Esophagus squamous epithelium (tissue), 5 donors: Measurements from ENCODE around the gene HTR3C. TPM values are rescaled to one million over a fixed set of nuclear protein-coding genes. Genes with fewer than 3 reads are reported as not detected.
"Not testable (repeated sequence)": the region's sequence is repeated elsewhere in the genome, so short reads cannot be mapped to it uniquely, and the experiment has no call there.

Experiments
- DNase-seq: peaks from one replicate; lab custom pipeline; 2025; lab: John Stamatoyannopoulos, UW
- H3K27ac ChIP-seq, 4 donors: fragments of 200-600 bp; sonication (generic); one replicate each; pipeline ENCODE4 v1.5.1; 2016 to 2019; ENCODE audit warnings: mild to moderate bottlenecking in 1 of 4
- H3K27me3 ChIP-seq, 4 donors: fragments of 200-600 bp; sonication (generic); 1 replicate in 3 of 4; 2 replicates in 1 of 4; pipeline versions ENCODE4 v1.5.1 to v1.6.0; 2017 to 2021; ENCODE audit warnings: antibody characterized with exemption in 1 of 4
- H3K36me3 ChIP-seq, 3 donors: fragments of 200-600 bp; sonication (generic); one replicate each; pipeline ENCODE4 v1.5.1; 2016 to 2019
- H3K4me1 ChIP-seq, 3 donors: fragments of 200-600 bp; sonication (generic); one replicate each; pipeline ENCODE4 v1.5.1; 2017 to 2019
- H3K4me3 ChIP-seq, 4 donors: fragments of 200-600 bp; sonication (generic); 1 replicate in 3 of 4; 2 replicates in 1 of 4; pipeline ENCODE4 v1.5.1; 2016 to 2019; ENCODE audit warnings: mild to moderate bottlenecking in 2 of 4, moderate library complexity in 1 of 4
- H3K9me3 ChIP-seq, 3 donors: fragments of 200-600 bp; sonication (generic); one replicate each; pipeline ENCODE4 v1.5.1; 2016 to 2019
- POLR2A ChIP-seq, 4 donors: fragments of 450-650 bp; IDR thresholded peaks; one replicate each; pipeline ENCODE4 v1.6.1; 2017; ENCODE audit warnings: antibody characterized with exemption in 4 of 4, mild to moderate bottlenecking in 4 of 4, moderate library complexity in 3 of 4
- WGBS, 2 donors: methylation state at CpG; one replicate each; pipeline ENCODE4 v1.1.5; 2018; 5-methylcytosine and 5-hydroxymethylcytosine counted together
- intact Hi-C: fragments of 100-400 bp; cut with DNase I; formaldehyde crosslinking; loops from one replicate; pipeline ENCODE4 v1.15.0; 2022
- total RNA-seq, 4 donors: library from RNA; depleted of rRNA; stranded (reverse); fragments of >200 nt; gene quantifications; one replicate each; pipeline ENCODE4 v1.1.0, GENCODE V29; 2016
- TF ChIP-seq, protein P1 (sequence below), 6 experiments: fragments of 450-650 bp in 4 of 6; fragments of 200-600 bp in 2 of 6; sonication (generic) in 2 of 6; IDR thresholded peaks; one replicate each; pipeline ENCODE4 v1.5.1; 2016 to 2019; ENCODE audit warnings: antibody characterized with exemption in 6 of 6, mild to moderate bottlenecking in 4 of 6, moderate library complexity in 4 of 6
- donor health status: DM: yes; HTN: yes; CAD: no.

Gene HTR3C
- total RNA-seq, 4 donors from 2014 or later: not detected

- Histone ChIP-seq H3K36me3 (no peaks in the 10 kb centered on the region), H3K9me3 (no peaks in the 10 kb centered on the region), H3K4me1 (no peaks in the 10 kb centered on the region), H3K27ac (no peak overlapping the region), H3K27me3 (peaks cover 0 to 13% (median 0%) of the 10 kb centered on the region in 4 donors), H3K4me3 (no peak overlapping the region)
- WGBS, 2 donors: 85 to 96% methylated on average over 2 of the region's 2 CpGs
- intact Hi-C loops: no loop called here
- TF ChIP-seq, protein P1, sequence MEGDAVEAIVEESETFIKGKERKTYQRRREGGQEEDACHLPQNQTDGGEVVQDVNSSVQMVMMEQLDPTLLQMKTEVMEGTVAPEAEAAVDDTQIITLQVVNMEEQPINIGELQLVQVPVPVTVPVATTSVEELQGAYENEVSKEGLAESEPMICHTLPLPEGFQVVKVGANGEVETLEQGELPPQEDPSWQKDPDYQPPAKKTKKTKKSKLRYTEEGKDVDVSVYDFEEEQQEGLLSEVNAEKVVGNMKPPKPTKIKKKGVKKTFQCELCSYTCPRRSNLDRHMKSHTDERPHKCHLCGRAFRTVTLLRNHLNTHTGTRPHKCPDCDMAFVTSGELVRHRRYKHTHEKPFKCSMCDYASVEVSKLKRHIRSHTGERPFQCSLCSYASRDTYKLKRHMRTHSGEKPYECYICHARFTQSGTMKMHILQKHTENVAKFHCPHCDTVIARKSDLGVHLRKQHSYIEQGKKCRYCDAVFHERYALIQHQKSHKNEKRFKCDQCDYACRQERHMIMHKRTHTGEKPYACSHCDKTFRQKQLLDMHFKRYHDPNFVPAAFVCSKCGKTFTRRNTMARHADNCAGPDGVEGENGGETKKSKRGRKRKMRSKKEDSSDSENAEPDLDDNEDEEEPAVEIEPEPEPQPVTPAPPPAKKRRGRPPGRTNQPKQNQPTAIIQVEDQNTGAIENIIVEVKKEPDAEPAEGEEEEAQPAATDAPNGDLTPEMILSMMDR (IDR thresholded peaks at IDR 0.05): no peak
- no peak for TF ChIP-seq POLR2A (IDR thresholded peaks at IDR 0.05)
- DNase-seq: no peak
Measured at GRCh38 chr3:184066211-184066610, 13.4 kb downstream of the HTR3C start.

DNA sequence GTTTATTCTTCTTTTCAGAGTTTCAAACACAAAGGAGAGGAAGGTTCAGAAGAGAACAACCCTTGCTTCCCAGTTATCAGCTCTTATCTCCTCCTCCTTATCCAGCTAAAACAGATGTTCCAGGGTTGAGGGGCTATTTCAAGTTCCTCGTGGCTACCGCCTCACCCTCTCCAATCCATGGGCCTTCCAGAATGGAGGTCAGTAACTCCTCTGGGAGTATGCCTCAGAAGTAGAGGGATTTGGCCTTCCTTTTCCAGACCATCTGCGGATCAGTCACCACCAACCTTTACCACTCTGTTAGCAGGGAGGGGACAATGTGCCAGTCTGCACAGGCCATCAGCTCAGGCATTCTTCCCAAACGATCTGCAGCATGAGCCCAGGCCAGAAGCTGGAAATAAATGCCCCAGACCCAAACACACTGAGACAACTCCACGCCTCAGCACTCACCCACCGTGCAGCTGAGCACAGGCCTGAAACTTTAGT, 14.8 kb downstream of the HTR3C start:
- TF ChIP-seq, protein P1 (IDR thresholded peaks at IDR 0.05): no peak
- no peak for TF ChIP-seq POLR2A (IDR thresholded peaks at IDR 0.05)
- Histone ChIP-seq H3K27me3 (peaks cover 0 to 13% (median 0%) of the 10 kb centered on the region in 4 donors), H3K27ac (no peak overlapping the region), H3K4me1 (no peaks in the 10 kb centered on the region), H3K9me3 (no peaks in the 10 kb centered on the region), H3K36me3 (no peaks in the 10 kb centered on the region), H3K4me3 (no peak overlapping the region)
- WGBS, 2 donors: 60 to 80% methylated on average over 5 to 6 of the region's 6 CpGs
- intact Hi-C loops: no loop called here
- no peak for DNase-seq

DNA sequence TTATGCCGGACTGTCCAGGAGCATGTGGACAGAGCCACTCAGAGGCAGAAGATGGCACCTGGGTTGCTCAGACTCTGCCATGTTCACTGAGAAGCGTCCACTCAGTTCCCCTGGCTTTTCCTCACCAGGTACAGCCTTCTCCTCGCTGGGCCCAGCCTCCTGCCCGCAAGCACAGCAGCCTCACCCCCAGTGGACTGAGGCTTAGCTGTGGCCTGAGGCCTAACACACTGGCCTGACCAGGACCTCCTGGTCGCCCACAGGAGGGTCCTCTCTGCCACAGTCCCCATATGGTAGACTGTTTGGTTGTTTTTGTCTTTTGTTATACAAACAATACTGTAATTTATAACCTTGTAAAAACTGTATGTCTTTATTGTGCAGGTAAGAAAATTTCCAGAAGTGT, 15.5 kb downstream of the HTR3C start:
- no peak for DNase-seq
- intact Hi-C loops: no loop called here
- Histone ChIP-seq H3K4me3 (no peak overlapping the region), H3K36me3 (no peaks in the 10 kb centered on the region), H3K9me3 (no peaks in the 10 kb centered on the region), H3K27ac (no peak overlapping the region), H3K27me3 (peaks cover 0 to 13% (median 0%) of the 10 kb centered on the region in 4 donors), H3K4me1 (no peaks in the 10 kb centered on the region)
- WGBS, 2 donors: 74 to 82% methylated on average over 3 to 5 of the region's 5 CpGs
- TF ChIP-seq, protein P1 (IDR thresholded peaks at IDR 0.05): no peak
- no peak for TF ChIP-seq POLR2A (IDR thresholded peaks at IDR 0.05)

- H3K36me3 ChIP-seq, H3K4me3 ChIP-seq, intact Hi-C loops, H3K27me3 ChIP-seq, H3K4me1 ChIP-seq, H3K9me3 ChIP-seq, H3K27ac ChIP-seq, DNase-seq: not testable (repeated sequence)
- WGBS, 2 donors: 91 to 95% methylated on average over 7 of the region's 7 CpGs
Measured at GRCh38 chr3:184071142-184071541, 18.3 kb downstream of the HTR3C start.

DNA sequence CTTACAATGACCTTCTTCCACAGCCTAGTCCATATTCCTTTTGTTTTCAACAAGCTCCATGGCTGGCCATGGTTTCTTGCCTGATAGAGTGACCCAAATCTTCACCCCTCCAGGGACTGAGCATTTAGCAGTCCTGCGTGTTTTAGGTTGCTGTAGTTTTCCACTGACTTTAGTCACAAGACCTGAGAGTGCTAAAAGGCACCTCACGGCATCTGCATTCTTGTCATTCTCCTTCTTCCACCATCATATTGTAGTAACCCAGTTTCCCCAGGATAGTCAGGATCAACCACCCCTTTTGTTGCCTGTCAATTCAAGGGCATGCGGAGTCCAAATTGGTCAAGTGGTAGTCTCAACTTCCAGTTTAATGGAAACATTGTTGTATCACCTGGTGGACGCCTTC, 20.8 kb downstream of the HTR3C start:
- Histone ChIP-seq H3K27ac (no peak overlapping the region), H3K27me3 (peaks cover 0 to 9% (median 0%) of the 10 kb centered on the region in 4 donors), H3K9me3 (no peaks in the 10 kb centered on the region), H3K4me1 (no peaks in the 10 kb centered on the region), H3K36me3 (no peaks in the 10 kb centered on the region), H3K4me3 (no peak overlapping the region)
- 88 to 91% methylated on average over 4 of the region's 4 CpGs for WGBS, 2 donors
- intact Hi-C loops: no loop called here
- DNase-seq: no peak
- TF ChIP-seq POLR2A (IDR thresholded peaks at IDR 0.05): no peak
- TF ChIP-seq, protein P1 (IDR thresholded peaks at IDR 0.05): no peak

- no peak overlapping the region for H3K4me3 ChIP-seq
- no peak overlapping the region for H3K27ac ChIP-seq
- 50 to 88% methylated on average over 1 to 6 of the region's 6 CpGs for WGBS, 2 donors
- peaks cover 0 to 3% (median 0%) of the 10 kb centered on the region in 4 donors for H3K27me3 ChIP-seq
- H3K4me1 ChIP-seq: no peaks in the 10 kb centered on the region
- no peaks in the 10 kb centered on the region for H3K9me3 ChIP-seq
- intact Hi-C loops: no loop called here
- TF ChIP-seq, protein P1 (IDR thresholded peaks at IDR 0.05): no peak
- TF ChIP-seq POLR2A (IDR thresholded peaks at IDR 0.05): no peak
- H3K36me3 ChIP-seq: no peaks in the 10 kb centered on the region
- DNase-seq: no peak
Measured at GRCh38 chr3:184075901-184076300, 23.1 kb downstream of the HTR3C start.
